Measurements from ENCODE around the gene HUS1.
"Not testable (repeated sequence)": the region's sequence is repeated elsewhere in the genome, so short reads cannot be mapped to it uniquely, and the experiment has no call there.

Gene HUS1

GRCh38 chr7:47979145-47979831 lies at the start of gene HUS1:
HUS1 (minus strand) TSS chr7:47979615; CDS start chr7:47979519, 96 bp downstream.
- peak; percentile 86 for DNase-seq

GRCh38 chr7:48028938-48029337 lies 49.5 kb upstream of the HUS1 start, which contains the start of gene SUN3:
SUN3 (minus strand) TSS chr7:48029107; CDS start chr7:48028938, 169 bp downstream.
- DNase-seq = no peak

- DNase-seq = no peak
Measured at GRCh38 chr7:48025624-48026023, 46.2 kb upstream of the HUS1 start.

DNA sequence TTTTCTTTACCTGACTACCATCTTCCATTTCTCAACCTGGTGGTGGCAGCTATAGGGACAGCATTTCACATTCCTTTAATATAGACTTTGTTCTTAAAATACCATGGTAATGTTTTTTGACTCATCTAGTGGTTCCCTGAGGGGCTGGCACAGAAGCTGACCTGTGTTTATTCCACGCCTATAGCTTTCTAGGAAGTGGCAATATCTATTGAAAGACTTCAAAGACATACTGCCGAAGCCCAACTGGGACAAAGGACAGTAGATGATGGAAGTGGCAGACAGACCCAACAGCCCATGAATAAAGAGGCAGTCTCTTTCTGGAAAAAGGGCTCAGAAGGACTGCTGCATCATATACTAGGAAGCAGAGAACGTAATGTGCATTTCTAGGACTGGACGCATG lies 38.3 kb upstream of the HUS1 start:
- DNase-seq = no peak

DNA sequence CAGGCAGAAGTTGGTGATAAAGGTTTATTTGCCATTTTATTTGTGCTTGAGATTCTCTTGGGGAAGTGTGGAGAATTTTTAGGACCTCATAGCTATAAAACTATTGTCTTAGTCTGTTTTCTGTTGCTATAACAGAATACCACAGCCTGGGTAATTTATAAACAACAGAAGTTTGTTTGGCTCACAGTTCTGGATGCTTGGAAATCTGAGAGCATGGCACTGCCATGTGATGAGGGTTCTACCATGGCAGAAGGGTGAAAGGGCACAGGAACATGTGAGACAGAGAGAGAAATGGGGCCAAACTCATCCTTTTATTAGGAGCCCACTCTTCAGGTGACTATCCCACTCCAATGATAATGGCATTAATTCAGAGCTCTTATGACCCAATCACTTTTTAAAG lies 37.2 kb upstream of the HUS1 start:
- DNase-seq = no peak

DNA sequence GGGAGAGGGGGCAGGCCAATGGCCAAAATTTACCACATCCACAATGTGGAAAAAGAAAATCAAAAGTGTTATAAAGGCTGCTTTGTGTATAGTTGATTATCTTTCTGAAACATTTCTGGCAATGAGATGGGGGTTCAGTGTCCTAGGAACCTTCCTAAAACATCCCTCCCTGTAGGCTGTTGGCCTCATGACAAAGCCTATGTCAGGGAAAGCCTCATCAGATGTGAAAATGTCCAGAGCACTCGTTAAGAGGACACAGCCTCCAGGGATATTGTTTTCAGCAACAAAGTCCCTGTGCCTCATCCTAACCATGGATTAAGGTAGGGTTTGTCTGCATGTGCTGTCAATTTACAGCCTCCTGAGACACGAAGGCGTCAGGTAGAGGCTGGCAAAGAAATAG lies 32.5 kb upstream of the HUS1 start:
- no peak for DNase-seq

- no peak for DNase-seq
Measured at GRCh38 chr7:48011323-48011722, 31.9 kb upstream of the HUS1 start.

- no peak for DNase-seq
Measured at GRCh38 chr7:48009954-48010353, 30.5 kb upstream of the HUS1 start.

- DNase-seq = no peak
Measured at GRCh38 chr7:48009257-48009656, 29.8 kb upstream of the HUS1 start.

- no peak for DNase-seq
Measured at GRCh38 chr7:48006866-48007265, 27.5 kb upstream of the HUS1 start.

DNA sequence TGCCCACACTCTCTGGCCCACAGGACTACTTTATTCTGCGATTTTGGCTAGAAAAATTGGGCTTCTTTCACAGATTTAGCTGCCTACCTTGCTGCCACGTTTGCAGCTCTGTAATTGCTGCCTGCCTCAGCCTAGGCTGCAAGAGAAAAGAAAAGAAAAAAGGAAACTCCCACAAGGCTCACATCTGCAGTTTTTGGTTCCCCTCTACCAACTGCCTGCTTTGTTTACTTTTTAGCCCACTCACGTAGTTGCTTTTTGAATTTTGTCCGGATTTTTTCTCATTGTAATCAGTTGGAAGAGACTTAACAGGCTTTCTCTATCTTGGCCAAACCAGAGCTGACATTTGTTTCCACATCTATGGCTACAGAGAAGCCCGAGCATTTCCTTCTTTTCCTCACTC lies 25.2 kb upstream of the HUS1 start:
- no peak for DNase-seq

DNA sequence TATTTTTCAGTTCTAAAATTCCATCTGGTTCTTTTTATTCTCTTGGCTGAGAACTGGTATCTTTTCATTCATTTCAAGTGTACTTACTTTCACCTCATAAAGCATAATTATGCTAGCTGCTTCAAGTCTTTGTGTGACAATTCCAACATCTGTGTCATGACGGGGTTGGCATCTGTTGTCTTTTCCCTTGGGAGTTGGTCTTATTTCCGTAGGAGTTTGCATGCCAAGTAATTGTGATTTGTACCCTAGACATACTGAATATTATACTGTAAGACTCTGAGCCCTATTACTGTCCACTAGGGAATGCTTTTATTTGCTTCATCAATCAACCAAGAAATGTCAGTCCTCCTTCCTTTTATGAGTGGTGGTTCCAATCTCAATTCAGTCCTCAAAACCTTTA lies 24.6 kb upstream of the HUS1 start:
- DNase-seq = no peak

GRCh38 chr7:48000164-48000563 lies 20.7 kb upstream of the HUS1 start:
- not testable (repeated sequence) for DNase-seq

DNA sequence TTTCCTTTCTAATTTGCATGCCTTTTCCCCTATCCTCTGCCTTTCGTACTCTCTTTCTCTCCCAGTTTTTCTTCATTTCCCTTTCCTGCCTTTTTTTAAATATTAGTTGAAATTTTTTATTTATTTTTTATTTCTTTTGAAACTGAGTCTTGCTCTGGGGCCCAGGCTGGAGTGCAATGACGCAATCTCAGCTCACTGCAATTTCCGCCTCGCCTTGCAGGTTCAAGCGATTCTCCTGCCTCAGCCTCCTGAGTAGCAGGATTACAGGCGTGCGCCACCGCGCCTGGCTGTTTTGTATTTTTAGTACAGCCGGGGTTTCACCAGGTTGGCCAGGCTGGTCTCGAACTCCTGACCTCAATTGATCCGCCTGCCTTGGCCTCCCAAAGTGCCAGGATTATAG lies 20.0 kb upstream of the HUS1 start:
- no peak for DNase-seq

- DNase-seq = no peak
Measured at GRCh38 chr7:47992446-47992845, 13.0 kb upstream of the HUS1 start.

DNA sequence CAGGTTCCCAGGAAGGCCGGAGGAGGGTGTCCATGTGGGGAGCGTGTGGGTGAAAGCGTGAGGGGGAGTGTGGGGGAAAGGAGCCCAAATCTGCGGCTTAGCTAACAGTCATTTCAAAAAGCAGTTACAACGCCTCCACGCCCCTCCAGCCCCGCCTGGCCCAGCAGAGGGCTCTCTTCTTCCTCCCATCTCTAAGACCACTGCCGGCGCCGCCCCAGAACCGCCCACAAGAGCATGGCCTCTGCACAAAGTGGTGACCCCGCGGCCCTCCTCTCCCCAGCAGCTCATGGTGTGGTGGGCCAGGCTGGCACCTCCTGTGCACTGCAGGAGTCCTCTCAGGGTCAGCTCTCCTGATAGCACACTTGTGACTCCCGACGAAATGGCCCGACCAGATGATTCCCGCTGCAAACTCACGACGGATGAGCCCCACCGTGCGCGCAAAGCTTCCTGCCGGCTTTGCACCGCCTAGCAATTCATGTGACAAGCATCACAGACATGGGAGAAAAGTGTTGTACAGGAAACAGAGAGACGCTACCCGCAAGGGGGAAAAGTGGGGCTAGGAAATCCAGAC lies 12.4 kb upstream of the HUS1 start:
- DNase-seq = peak; percentile 83

- DNase-seq = no peak
Measured at GRCh38 chr7:47991270-47991669, 11.9 kb upstream of the HUS1 start.

DNA sequence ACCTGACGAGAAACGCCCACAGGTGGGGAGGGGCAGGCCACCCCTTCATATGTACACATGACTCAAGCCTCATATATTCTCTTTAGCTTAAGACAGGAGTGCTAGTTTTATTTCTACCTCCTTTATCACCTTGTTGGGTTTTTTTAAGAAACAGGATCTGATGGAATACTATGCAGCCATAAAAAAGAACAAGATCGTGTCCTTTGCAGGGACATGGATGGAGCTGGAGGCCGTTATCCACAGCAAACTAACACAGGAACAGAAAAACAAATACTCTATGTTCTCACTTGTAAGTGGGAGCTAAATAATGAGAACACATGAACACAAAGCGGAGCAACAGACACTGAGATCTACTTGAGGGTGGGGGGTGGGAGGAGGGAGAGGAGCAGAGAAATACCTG lies 11.2 kb upstream of the HUS1 start:
- no peak for DNase-seq

- not testable (repeated sequence) for DNase-seq
Measured at GRCh38 chr7:47989607-47990400, 10.4 kb upstream of the HUS1 start.

GRCh38 chr7:47988496-47989386 lies 9.3 kb upstream of the HUS1 start:
- no peak for DNase-seq

GRCh38 chr7:47982610-47983009 lies 3.2 kb upstream of the HUS1 start:
- no peak for DNase-seq

DNA sequence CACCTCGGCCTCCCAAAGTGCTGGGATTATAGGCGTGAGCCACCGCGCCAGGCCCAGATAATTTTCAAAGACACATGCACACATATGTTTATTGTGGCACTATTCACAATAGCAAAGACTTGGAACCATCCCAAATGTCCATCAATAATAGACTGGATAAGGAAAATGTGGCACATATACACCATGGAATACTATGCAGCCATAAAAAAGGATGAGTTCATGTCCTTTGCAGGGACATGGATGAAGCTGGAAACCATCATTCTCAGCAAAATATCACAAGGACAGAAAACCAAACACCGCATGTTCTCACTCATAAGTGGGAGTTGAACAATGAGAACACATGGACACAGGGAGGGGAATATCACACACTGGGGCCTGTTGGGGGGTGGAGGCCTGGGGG lies 1.2 kb upstream of the HUS1 start:
- DNase-seq = not testable (repeated sequence)

GRCh38 chr7:47979832-47980181 lies 392 bp upstream of the HUS1 start:
- no peak for DNase-seq
